Keratinocyte (primary cell): Measurements from ENCODE around the gene CCL19. TPM values are rescaled to one million over a fixed set of nuclear protein-coding genes. Genes with fewer than 3 reads are reported as not detected.

Experiments
- DNase-seq: peaks from one replicate; pipeline ENCODE4 v3.0.0-alpha.2; 2011; ENCODE audit warnings: low read depth, missing footprints, low spot score
- FAIRE-seq: peaks from 2 replicates; lab custom pipeline; 2011; peaks lifted over from hg19 to GRCh38; lab: Jason Lieb, UNC
- H2AFZ ChIP-seq: 2 replicates; pipeline ENCODE4 v1.6.0; 2012; ENCODE audit warnings: low read length, control low read depth, inconsistent platforms; ENCODE audit not compliant: control insufficient read depth
- H3K27ac ChIP-seq: 2 replicates; pipeline ENCODE4 v1.5.1; 2011; ENCODE audit warnings: low read length; ENCODE audit not compliant: control insufficient read depth, insufficient read depth
- H3K27me3 ChIP-seq: 3 replicates; pipeline ENCODE4 v1.6.0; 2011; ENCODE audit warnings: low read length; ENCODE audit not compliant: control insufficient read depth, insufficient read depth; ENCODE audit errors: extremely low read depth
- H3K36me3 ChIP-seq, 2 experiments: 2 replicates in 1 of 2; 3 replicates in 1 of 2; pipeline ENCODE4 v1.5.1; 2011; ENCODE audit warnings: low read length in 2 of 2, mild to moderate bottlenecking in 1 of 2; ENCODE audit not compliant: control insufficient read depth in 2 of 2, insufficient read depth in 2 of 2; ENCODE audit errors: extremely low read depth in 1 of 2
- H3K4me1 ChIP-seq: 3 replicates; pipeline ENCODE4 v1.5.1; 2011; ENCODE audit warnings: low read length; ENCODE audit not compliant: control insufficient read depth, insufficient read depth; ENCODE audit errors: extremely low read depth
- H3K4me2 ChIP-seq: 3 replicates; pipeline ENCODE4 v1.6.0; 2011; ENCODE audit warnings: low read depth, low read length; ENCODE audit not compliant: control insufficient read depth, insufficient read depth; ENCODE audit errors: extremely low read depth
- H3K4me3 ChIP-seq, 3 experiments: fragments of 200-600 bp in 1 of 3; sonication (generic) in 1 of 3; 2 replicates in 2 of 3; 3 replicates in 1 of 3; pipeline ENCODE4 v1.5.1; 2011 to 2016; ENCODE audit warnings: low read length in 3 of 3, mild to moderate bottlenecking in 3 of 3, control low read depth in 2 of 3, inconsistent platforms in 1 of 3, low read depth in 1 of 3, mixed read lengths in 1 of 3, mixed run types in 1 of 3, moderate library complexity in 1 of 3; ENCODE audit not compliant: control insufficient read depth in 2 of 3, insufficient read depth in 2 of 3; ENCODE audit errors: extremely low read depth in 1 of 3
- H3K79me2 ChIP-seq: 2 replicates; pipeline ENCODE4 v1.6.0; 2012; ENCODE audit warnings: low read length; ENCODE audit not compliant: control insufficient read depth, insufficient read depth
- H3K9ac ChIP-seq: 3 replicates; pipeline ENCODE4 v1.6.0; 2011; ENCODE audit warnings: low read length; ENCODE audit not compliant: control insufficient read depth, insufficient read depth; ENCODE audit errors: extremely low read depth
- H3K9me1 ChIP-seq: 3 replicates; pipeline ENCODE4 v1.6.0; 2011; ENCODE audit warnings: low read length; ENCODE audit not compliant: control insufficient read depth, insufficient read depth; ENCODE audit errors: extremely low read depth
- H3K9me3 ChIP-seq: 2 replicates; pipeline ENCODE4 v1.5.1; 2012; ENCODE audit warnings: low read depth, low read length; ENCODE audit not compliant: control insufficient read depth
- H4K20me1 ChIP-seq: 3 replicates; pipeline ENCODE4 v1.6.0; 2011; ENCODE audit warnings: low read length; ENCODE audit not compliant: control insufficient read depth, insufficient read depth; ENCODE audit errors: extremely low read depth
- CTCF ChIP-seq, 3 experiments: IDR thresholded peaks in 1 of 3; conservative IDR thresholded peaks in 1 of 3; optimal IDR thresholded peaks in 1 of 3; 2 replicates in 2 of 3; 3 replicates in 1 of 3; pipeline versions ENCODE3 to v1.5.1; 2011; ENCODE audit warnings: low read length in 3 of 3, mild to moderate bottlenecking in 3 of 3, moderate library complexity in 2 of 3, control low read depth in 1 of 3, inconsistent platforms in 1 of 3; ENCODE audit not compliant: insufficient read depth in 2 of 3; ENCODE audit errors: extremely low read depth in 1 of 3
- dilution Hi-C: fragments of 300-500 bp; cut with MboI; formaldehyde crosslinking; loops from one replicate; pipeline ENCODE4 v1.7.0; 2020; ENCODE audit warnings: low sequenced_read_pairs; ENCODE audit not compliant: extremely low pct_ligation_motif_present
- polyA plus RNA-seq, 5 experiments: library from polyadenylated mRNA; depleted of rRNA in 3 of 5; stranded (reverse) in 3 of 5; stranded (forward) in 1 of 5; unstranded in 1 of 5; fragments of >200 nt; gene quantifications; 1 replicate in 1 of 5; 2 replicates in 3 of 5; 3 replicates in 1 of 5; pipeline versions ENCODE4 v1.2.1 to v1.2.3, GENCODE V29; 2011 to 2012; ENCODE audit warnings: missing spikeins in 2 of 5, low read depth in 1 of 5, low replicate concordance in 1 of 5

Gene CCL19
- polyA plus RNA-seq, 1 donor (not counting 4 experiments of a cell fraction or from before 2014, with no cell fraction given) = not detected

- no peak overlapping the region for H2AFZ ChIP-seq
- no peak for FAIRE-seq
- dilution Hi-C loops = no loop called here
These were observed 3.7 kb upstream of the CCL19 start for GRCh38 chr9:34694811-34695210.

DNA sequence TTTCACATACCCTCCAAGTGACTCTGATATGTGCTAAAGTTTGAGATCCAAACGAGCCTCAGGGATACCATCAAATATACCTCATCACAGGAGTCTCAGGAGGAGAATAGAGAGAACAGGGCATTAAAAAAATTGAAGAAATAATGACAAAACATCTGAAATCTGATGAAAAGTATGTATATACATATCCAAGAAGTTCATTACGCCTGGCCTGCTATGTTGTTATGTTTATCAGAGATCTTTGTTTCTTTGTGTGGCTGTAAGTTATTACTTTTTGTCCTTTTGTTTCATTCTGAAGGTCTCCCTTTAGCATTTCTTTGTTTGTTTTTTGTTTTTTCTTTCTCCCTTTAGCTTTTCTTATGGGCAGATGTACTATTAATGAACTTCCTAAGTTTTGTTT, 2.5 kb upstream of the CCL19 start:
- Histone ChIP-seq H3K4me3 (no peak overlapping the region), H3K27ac (no peak overlapping the region), H4K20me1 (no peaks in the 10 kb centered on the region), H3K4me1 (no peaks in the 10 kb centered on the region), H3K36me3 (no peaks in the 10 kb centered on the region), H3K4me2 (no peak overlapping the region), H3K9me1 (no peaks in the 10 kb centered on the region), H2AFZ (no peak overlapping the region), H3K27me3 (no peaks in the 10 kb centered on the region), H3K9ac (no peak overlapping the region), H3K79me2 (no peaks in the 10 kb centered on the region), H3K9me3 (no peaks in the 10 kb centered on the region)
- FAIRE-seq (no peak), DNase-seq (no peak)
- TF ChIP-seq CTCF (optimal IDR thresholded peaks at IDR 0.05 in 1 of 3, IDR thresholded peaks at IDR 0.05 in 1 of 3, conservative IDR thresholded peaks at IDR 0.05 in 1 of 3; ENCODE audit: extremely low read depth in 1 of 3, insufficient read depth in 2 of 3, low read length in 3 of 3) = no peak
- dilution Hi-C loops = no loop called here

More at GRCh38 chr9:34694811-34695210, 3.7 kb upstream of the CCL19 start:
- Histone ChIP-seq H3K36me3 (no peaks in the 10 kb centered on the region), H3K9ac (no peak overlapping the region), H4K20me1 (no peaks in the 10 kb centered on the region), H3K4me1 (no peaks in the 10 kb centered on the region), H3K27me3 (no peaks in the 10 kb centered on the region), H3K79me2 (no peaks in the 10 kb centered on the region), H3K9me3 (no peaks in the 10 kb centered on the region), H3K4me3 (no peak overlapping the region), H3K9me1 (no peaks in the 10 kb centered on the region), H3K27ac (no peak overlapping the region), H3K4me2 (no peak overlapping the region)
- TF ChIP-seq CTCF (optimal IDR thresholded peaks at IDR 0.05 in 1 of 3, IDR thresholded peaks at IDR 0.05 in 1 of 3, conservative IDR thresholded peaks at IDR 0.05 in 1 of 3; ENCODE audit: extremely low read depth in 1 of 3, insufficient read depth in 2 of 3, low read length in 3 of 3) = no peak
- DNase-seq = no peak
